Measurements from ENCODE around the gene ARHGAP32.
A peak's percentile ranks its signal among the peaks of the same experiment; 100 is the strongest.
"Not testable (repeated sequence)": the region's sequence is repeated elsewhere in the genome, so short reads cannot be mapped to it uniquely, and the experiment has no call there.

The ARHGAP32 gene

DNA sequence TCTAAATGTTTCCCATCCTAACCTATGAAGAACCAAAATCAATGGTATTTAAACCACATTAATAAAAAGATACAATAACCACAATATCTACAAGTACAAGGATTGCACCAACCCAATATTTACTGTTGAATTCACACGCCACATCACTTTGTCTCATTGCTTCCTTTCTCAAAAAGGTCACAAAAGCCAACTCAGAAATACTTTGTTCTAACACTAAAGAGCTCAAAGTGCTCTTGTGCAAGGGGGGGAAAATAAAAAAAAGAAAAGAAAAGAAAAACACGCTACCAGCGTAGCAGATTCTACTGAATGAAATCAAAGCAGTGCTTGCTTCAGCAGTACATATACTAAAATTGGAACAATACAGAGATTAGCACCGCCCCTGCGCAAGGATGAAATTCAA is 10.5 kb upstream of the ARHGAP32 start:
- DNase-seq (ENCODE audit: low spot score), result no peak

DNA sequence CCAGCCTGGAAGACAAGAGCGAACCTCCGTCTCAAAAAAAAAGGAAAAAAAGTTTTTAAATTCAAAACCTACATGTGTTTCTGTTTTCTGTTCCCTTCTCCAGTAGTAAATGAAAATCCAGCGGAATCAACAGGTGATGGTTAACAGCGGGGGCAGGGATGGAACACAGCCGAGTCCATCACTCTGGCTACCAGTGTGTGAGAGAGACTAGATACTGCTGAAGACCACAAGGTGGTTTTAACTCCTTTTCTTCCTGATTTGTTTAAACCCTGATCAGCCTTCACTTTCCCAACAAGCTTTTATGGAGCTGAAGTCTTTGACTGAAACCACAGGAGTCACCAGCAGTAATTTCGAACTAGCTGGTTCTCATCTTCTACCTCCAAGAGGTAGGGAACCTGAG is 3.6 kb upstream of the ARHGAP32 start:
- DNase-seq (ENCODE audit: low spot score), result no peak

DNA sequence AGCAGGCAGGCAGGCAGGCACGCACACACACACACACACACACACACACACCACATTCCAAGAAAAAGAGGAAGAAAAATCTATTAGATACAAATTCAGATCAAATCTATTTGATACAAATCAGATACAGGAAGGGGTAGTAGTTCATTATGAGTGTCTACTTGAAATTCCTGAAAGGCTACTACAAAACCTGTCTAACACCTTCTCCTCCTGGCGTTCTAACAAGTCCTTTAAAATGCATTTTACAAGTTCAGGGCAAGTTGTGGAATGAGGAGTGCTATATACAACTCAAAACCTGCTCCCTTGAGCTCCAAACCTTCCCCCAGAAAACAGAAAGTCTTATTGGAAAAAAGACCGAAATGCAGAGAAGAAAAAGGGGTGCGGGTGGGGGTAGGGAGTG is 476 bp downstream of the ARHGAP32 start:
- DNase-seq (ENCODE audit: low spot score), result no peak

DNA sequence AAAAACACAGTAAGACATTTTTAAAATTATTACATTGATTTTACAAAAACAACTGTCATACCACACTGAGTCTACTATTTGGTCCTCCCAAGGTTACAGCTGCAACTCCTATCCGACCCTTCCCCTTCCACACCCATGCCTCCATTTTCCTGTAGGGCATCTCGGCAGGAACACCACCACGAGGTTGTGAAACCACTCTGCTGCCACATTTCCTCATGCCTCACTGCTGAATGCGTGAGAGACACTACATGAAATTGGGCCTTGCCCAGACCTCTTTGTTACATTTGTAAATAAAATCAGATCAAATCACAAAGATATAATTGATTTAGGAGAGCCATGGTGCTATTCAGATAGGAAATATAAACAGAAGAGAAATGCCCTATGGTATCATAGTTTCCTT is 2.0 kb downstream of the ARHGAP32 start:
- DNase-seq (ENCODE audit: low spot score), result no peak

DNA sequence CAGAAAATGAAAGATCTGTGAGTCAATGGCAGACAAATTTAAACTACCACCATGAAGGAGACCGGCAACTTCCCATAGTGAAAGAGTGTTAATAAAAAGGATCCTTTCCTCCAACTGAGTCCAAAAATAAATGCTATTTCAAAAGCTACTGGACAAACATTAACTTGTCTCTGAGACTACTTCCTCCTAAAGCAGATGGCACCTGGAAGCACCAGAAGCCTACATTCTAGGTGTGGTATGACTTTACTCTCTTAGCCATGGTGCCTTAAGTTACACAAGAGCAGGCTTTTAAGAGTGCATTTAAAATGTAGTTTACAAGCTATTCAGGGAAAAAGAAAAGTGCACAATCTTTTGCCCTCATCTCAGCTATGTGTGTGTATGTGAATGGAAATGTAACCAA is 2.5 kb downstream of the ARHGAP32 start:
- no peak for DNase-seq (ENCODE audit: low spot score)

DNA sequence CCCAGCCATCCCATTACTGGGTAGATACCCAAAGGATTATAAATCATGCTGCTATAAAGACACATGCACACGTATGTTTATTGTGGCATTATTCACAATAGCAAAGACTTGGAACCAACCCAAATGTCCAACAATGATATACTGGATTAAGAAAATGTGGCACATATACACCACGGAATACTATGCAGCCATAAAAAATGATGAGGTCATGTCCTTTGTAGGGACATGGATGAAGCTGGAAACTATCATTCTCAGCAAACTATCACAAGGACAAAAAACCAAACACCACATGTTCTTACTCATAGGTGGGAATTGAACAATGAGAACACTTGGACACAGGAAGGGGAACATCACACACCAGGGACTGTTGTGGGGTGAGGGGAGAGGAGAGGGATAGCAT is 7.0 kb downstream of the ARHGAP32 start:
- not testable (repeated sequence) for DNase-seq (ENCODE audit: low spot score)

DNA sequence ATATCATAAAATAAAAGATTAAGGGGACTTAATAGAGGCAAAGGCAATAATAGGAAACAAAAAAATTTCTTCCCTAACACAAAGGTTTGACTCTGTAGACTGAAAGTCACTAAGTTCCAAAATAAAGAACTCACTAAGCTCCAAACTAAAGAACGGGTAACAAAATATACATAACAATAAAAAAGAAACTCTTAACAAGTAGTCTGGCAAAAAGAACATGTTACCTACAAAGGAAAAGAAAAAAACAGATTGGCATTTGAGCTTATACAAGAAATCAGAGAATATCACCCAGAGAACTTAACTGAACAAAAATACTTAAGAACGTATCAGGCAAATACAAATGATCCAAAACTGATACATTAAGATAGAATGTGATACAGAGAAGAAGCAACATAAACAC is 7.5 kb downstream of the ARHGAP32 start:
- no peak for DNase-seq (ENCODE audit: low spot score)

DNA sequence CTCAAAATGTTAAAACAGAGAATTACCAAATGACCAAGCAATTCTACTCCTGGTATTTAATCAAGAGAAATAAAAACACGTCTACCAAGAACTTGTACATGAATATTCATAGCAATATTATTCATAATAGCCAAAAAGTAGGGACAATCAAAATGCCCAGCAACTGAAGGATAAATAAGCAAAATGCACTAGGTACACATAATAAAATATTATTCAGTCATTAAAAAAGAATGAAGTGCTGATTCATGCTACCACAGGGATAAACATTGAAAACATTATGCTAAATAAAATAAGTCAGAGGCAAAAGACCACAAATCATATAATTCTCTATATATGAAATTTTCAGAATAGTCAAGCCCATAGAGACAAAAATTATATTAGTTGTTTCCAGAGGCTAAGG is 24.8 kb downstream of the ARHGAP32 start:
- DNase-seq (ENCODE audit: low spot score), result no peak

DNA sequence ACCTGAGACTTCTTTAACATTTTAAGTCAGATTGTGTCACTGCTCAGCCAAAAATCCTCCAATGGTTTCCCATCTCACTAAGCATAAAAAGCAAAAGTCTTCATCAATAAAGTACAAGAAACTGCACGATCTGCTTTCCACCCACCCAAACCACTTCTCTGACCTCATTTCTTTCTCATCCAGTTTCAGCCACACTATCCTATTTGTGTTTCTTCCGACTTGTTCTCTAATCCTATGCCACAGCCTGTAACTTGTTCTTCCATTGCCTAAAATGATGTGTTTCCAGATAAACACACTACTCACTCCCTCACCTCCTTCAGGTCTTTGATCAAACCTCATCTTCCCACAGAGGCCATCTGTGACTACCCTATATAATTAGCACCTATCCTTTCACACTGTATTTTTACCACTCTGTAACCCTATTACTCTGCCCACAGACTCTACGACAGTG is 28.4 kb downstream of the ARHGAP32 start:
- DNase-seq (ENCODE audit: low spot score), result no peak

DNA sequence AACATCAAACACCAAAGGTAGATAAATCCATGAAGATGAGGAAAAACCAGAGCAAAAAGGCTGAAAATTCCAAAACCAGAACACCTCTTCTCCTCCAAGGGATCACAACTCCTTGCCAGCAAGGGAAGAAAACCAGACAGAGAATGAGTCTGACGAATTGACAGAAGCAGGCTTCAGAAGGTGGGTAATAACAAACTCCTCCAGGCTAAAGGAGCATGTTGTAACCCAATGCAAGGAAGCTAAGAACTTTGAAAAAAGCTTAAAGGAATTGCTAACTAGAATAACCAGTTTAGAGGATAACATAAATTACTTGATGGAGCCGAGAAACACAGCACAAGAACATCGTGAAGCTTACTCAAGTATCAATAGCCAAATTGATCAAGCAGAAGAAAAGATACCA is 35.0 kb downstream of the ARHGAP32 start:
- DNase-seq (ENCODE audit: low spot score), result not testable (repeated sequence)

DNA sequence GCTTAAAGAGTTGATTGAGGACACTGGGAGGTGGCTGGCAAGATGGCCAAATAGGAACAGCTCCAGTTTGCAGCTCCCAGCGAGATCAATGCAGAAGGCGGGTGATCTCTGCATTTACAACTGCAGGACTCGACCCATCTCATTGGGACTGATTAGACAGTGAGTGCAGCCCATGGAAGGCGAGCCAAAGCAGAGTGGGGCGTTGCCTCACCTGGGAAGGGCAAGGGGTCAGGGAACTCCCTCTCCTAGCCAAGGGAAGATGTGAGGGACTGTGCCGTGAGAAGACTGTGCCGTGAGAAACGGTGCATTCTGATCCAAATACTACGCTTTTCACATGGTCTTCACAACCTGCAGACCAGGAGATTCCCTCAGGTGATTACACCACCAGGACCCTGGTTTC is 36.4 kb downstream of the ARHGAP32 start:
- no peak for DNase-seq (ENCODE audit: low spot score)

DNA sequence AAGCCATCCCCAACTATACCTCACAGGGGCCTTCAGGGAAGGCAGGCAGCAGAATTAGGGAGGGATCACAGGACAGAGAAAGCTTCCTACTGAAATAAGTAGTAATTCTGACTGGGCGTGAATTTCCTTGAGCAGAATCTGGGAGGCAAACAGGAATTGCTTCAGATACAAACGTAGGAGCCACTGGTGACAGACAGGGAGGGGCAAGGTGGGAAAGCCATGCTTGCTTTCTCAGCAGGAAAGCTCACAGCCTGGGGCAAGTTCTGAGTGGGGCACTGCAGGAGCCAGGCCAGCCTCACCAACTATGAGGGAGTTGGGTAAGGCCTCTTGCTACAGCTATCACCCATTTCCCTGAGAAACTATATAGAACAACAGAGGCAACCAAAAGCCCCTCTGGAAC is 43.6 kb downstream of the ARHGAP32 start:
- DNase-seq (ENCODE audit: low spot score), result no peak

DNA sequence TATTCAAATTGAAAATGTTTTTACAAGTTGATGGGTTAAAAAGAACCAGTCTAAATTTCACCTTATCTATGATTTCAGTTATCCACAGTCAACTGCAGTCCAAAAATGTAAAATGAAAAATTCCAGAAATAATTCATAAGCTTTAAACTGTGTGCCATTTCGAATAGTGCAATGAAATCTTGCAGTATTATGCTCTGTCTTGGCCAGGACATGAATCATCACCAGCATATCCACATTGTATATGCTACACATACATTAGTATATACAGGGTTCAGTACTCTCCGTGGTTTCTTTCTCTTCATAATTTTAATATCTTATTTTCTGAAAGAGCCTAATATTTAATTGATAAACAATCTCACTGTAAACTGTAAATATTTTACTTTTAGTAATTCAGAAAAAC is 45.9 kb downstream of the ARHGAP32 start:
- DNase-seq (ENCODE audit: low spot score), result no peak

DNA sequence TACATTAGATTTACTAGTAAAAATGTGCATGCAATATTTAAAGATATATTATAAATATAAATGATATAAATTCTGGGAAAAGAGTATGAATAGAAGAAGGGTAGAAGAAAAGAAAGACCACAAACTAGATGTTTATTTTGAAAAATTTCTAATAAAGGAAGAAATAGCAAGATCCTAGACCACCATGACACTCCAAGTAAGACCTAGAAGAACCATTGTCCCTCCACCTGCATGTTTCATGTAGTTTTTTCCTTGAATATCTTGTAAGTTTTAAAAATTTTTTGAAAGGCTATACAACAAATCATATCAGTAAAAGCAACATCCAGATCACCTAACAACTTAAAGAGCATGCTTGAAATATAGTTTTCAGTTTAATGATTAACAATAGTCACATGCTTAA is 46.8 kb downstream of the ARHGAP32 start:
- peak; percentile 25 for DNase-seq (ENCODE audit: low spot score)

DNA sequence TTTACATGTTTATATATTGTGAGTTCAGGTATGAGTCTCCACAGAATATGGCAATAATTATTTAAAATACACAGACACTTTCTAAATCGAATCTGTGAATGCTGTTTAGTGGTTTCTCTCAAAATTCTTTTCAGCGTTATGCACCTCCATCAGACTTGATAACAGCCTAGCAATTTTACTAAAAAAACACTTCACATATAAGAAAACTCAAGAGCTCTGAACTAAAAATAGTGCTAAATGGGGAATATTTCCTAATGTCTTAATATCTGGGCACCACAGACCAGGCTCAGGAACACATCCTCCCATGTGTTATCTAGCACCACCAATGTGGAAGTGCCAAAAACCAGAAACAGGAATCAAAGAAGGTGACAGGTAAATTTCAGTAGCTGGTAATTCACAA is 47.9 kb downstream of the ARHGAP32 start:
- DNase-seq (ENCODE audit: low spot score), result peak; percentile 26

DNA sequence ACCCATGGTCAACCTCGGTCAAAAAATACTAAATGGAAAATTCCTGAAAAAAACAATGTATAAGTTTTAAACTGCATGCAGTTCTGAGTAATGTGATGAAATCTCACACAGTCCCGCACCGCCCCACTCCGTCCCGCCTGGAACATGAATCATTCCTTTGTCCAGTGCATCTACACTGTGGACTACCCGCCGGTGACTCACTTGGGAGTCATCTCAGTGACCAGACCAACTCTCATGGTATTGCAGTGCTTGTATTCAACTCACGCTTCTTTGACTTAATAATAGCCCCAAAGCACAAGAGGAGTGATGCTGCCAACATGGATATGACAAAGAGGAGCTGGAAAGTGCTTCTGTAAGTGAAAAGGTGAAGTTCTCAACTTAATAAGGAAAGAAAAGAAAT is 48.8 kb downstream of the ARHGAP32 start:
- peak; percentile 99 for DNase-seq (ENCODE audit: low spot score)

DNA sequence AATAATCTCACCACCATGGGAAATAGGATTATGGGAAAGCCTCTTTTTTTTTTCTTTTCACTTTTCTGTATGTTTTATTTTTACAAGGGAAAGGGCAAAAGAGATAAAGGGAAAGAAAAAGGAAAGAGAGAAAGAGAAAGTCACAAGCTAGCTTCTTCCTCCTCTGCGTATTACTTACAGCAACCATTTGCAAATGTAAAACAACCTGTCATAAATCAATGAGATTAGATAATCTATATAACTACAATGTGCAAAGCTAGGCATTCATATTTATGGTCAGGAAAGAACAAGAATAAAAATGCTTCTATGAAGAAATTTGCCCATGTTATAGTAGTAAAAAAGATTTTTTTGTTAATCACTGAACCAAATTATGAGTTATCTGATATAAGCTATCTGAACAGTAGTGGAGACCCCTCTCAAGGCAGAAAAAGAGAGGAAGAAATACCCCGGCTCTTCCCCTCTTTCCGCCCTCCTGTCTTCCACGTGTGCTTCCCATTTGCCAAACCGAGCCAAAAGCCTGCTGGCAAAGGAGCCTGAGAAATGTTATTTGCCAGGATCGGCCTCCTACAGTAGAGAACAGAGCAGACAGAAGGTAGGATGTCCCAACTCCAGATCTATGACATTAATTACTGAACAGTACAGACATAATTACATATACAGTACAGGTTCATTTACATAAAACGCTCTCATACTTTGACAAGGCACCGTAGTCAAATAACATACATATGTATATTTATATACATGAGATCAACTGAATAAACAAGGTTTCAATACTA is 50.2 kb downstream of the ARHGAP32 start:
- peak; percentile 50 for DNase-seq (ENCODE audit: low spot score)

DNA sequence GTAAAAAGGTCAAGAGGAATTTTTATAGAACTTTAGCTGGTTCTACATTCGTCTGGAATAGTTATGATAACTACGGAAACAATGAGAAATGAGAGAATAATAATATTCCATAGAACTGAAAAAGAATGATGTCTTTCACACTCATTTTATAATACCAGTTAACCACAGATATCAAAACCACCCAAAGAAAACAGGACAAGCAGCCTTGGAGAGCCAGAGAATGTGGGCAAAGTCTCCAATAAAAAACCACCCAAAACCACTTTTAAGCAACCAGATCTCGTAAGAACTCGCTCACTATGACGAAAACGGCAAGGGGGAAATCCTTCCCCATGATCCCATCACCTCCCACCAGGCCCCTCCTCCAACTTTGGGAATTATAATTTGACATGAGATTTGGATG is 60.8 kb downstream of the ARHGAP32 start:
- no peak for DNase-seq (ENCODE audit: low spot score)

DNA sequence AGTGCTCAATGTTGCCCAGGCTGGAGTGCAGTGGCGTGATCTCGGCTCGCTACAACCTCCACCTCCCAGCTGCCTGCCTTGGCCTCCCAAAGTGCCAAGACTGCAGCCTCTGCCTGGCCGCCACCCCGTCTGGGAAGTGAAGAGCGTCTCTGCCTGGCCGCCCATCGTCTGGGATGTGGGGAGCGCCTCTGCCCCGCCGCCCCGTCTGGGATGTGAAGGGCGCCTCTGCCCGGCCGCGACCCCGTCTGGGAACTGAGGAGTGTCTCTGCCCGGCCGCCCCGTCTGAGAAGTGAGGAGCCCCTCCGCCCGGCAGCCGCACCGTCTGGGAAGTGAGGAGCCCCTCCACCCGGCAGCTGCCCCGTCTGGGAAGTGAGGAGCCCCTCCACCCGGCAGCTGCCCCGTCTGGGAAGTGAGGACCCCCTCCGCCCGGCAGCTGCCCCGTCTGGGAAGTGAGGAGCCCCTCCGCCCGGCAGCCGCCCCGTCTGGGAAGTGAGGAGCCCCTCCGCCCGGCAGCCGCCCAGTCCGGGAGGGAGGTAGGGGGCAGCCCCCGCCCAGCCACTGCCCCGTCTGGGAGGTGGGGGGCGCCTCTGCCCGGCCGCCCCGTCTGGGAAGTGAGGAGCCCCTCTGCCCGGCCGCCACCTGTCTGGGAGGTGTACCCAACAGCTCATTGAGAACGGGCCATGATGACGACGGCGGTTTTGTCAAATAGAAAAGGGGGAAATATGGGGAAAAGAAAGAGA is 63.1 kb downstream of the ARHGAP32 start:
- not testable (repeated sequence) for DNase-seq (ENCODE audit: low spot score)

DNA sequence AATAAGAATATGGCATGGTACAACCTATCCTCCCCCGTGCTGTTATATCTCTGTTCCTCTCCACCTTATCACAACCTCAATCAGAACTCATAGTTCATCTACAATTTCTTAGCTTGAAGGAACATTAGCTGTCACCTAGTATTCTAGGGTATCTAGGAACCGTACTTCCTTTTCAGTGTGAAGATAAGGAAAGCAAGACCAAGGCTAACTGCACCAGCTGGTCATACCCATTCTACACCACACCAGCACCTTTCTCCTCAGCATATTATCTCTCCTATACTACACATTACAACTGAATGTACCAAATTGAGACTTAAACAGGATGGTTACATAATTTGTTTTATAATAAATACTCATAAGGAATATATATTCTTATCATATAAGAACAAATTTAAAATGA is 73.1 kb downstream of the ARHGAP32 start:
- DNase-seq (ENCODE audit: low spot score), result no peak

DNA sequence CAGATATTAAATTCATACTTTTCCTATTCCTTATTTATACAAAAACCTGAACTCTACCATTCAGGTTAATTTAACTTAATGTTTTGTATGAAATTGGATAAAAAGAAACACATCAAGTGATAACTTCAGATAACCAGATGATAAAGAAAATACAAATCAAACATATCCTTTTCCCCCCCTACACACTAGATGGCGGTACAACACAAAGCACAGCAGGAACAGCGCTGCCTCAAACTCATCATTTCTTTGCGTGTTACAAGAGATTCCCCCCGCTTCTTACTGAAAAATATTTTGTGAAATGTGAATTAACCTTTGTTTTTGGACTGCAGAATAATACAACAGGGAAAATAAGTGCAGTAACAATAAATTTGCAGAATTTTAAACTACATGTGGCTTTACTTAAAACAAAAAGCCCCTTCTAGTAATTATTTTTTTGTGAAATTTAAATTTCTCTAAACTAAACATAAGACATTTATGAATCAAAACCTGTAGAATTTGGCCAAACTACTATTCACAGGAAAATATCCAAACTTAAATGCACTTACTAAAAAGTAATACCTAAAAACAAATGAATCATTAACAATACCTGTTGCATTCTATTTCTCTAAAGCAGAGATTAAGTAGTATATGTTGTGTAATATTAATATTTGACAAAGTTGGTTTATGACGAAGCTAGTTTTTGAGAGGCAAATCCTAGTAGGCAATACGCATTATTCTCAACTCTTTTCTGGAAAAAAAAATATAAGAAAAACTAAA is 74.4 kb downstream of the ARHGAP32 start:
- DNase-seq (ENCODE audit: low spot score), result peak; percentile 73

DNA sequence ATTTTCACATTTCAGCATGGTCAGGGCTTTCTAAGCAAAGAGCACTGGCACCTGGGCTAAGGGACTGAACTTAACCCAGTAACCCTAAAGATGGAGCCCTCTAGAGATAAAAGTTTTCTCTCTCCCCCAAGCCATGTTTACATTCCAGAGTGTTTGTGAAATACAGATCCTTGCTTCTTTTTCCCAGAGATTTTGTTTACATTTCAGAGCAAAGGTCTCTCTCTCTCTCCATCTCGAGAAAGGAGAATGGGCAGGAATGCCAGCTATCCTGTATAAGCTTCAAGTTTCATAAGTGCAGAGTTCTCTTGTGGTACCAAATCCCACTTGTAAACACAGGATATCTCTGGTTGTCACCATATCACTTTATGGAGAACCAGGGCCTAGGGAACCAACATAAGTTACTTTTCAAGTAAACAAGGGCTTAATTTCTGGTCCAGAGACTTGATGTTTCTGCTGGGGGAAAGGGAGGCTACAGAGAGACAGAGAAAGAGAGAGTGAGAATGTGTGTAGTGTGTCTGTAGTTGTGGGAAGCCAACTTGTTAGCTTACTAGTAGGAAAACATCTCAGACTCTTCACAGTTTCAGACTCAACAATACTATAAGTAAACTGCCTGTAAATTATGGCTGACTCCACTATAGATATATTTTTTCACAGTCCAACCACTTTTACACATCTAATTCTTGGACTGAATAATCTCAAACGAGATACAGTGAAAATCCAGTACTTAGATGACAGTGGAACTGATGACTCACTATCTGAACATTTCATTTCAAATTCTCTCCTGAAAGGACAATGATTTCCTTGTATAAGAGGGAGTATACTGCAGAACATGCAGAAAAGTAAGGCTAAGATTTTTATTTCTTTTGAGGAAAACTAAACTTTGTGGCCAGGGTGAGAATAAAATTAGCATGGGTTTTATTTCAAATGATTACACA is 76.2 kb downstream of the ARHGAP32 start:
- peak; percentile 13 for DNase-seq (ENCODE audit: low spot score)
